GM19099 (cell line): ENCODE results near the gene GLA.
A peak's percentile ranks its signal among the peaks of the same experiment; 100 is the strongest.

Experiments used
- POLR2A ChIP-seq: IDR thresholded peaks from 3 replicates; pipeline ENCODE4 v1.6.1; 2011; ENCODE audit warnings: low read depth; ENCODE audit not compliant: insufficient read length; ENCODE audit errors: extremely low read depth

The GLA gene

DNA sequence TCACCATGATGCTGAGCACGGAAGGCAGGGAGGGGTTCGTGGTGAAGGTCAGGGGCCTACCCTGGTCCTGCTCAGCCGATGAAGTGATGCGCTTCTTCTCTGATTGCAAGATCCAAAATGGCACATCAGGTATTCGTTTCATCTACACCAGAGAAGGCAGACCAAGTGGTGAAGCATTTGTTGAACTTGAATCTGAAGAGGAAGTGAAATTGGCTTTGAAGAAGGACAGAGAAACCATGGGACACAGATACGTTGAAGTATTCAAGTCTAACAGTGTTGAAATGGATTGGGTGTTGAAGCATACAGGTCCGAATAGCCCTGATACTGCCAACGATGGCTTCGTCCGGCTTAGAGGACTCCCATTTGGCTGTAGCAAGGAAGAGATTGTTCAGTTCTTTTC, 4.3 kb upstream of the GLA start:
- TF ChIP-seq POLR2A: no peak

DNA sequence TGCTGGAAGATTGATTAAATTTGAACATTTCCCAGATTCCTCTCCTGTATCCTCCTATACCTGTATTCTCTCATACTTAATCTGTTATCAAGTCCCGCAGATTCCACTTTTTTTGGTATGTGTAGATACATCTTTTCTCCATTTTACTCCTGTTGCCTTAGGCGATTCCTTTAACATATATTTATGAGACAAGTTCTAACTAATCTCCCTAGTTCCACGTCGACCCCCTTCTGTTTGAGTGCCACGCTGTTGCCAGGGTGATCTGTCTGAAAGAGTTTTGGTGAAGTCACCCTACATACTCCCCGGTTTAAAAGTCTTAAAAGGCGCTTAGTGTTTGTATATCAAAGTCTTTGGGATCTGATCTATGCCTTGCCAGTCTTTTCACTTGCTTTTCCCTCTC, 2.7 kb upstream of the GLA start:
- TF ChIP-seq POLR2A: no peak

DNA sequence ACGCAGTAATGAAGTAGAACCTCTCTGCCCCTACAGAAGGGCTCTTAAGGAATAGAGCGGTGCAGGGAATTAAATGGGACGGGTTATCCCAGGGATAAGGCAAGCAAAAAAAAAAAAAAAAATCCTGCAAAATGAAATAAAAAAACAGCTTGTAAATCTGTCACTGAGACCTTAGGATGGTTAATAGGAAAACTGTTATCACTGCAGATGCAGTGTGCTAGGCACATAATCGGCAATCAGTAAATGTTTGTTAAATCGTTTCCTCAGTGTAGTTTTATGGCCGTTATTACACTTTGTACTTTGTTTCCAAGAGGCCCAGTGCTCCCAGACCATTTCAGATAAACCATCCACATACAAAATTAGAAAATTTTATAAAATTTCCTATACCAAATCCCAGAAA, 1.3 kb upstream of the GLA start:
- TF ChIP-seq POLR2A: no peak

DNA sequence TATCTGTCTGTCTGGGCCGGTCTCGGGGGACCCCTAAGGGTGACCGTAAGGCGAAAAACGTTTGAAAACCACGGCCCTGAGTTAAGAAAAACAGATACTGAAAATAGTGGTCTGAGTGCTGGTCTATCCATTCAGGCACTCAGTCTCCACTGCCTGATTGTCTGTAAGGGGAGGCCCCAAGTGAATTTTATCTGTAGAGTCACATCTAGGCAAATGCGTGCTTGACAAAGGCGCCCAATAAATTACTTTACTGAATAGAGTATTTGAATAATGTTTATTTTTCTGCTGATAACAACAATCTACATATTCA, 762 bp upstream of the GLA start:
- no peak for TF ChIP-seq POLR2A

DNA sequence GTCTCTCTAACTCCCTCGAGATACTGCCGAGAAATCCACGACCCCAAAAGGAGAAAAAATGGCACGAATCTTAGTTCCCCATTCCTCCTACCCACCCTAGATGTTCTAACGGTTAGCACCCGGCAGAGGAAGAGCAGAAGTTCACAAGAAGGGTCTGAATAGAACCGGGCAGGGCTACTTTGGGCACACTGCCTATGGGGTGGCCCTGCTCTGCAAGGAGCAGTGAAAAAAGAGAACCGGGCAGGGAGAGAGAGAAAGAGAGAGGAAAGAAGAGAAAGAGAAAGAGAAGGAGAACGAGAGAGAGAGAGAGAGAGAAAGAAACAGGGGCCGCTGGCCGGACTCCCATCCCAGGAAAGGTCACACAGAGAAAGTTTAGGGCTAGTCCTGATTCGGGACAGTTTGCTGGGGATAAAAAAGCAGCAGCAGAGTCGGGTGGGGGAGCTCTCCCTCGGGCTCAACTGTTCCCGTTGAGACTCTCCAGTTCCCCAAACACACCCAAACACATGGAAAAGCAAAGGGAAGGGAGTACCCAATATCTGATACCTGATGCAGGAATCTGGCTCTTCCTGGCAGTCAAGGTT, 468 bp downstream of the GLA start:
- no peak for TF ChIP-seq POLR2A

DNA sequence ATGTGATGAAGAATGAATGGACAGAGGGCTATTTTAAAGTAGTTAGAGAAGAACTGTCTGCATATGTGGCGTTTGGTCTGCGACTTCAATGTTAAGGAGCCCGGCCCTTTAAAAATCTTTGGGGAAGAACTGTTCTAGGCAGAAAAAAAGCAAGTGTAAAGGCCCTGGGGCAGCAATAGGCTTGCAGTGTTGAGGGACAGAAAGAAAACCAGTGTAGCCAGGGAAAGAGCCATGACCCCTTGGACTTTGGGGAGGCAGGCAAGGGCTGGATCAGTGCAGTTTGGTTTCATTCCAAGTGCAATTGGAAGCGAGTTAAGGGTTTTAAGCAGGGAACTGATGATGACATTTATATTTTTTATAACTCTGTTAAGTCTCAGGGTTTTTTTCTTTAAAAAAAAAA, 7.9 kb downstream of the GLA start:
- TF ChIP-seq POLR2A: no peak

DNA sequence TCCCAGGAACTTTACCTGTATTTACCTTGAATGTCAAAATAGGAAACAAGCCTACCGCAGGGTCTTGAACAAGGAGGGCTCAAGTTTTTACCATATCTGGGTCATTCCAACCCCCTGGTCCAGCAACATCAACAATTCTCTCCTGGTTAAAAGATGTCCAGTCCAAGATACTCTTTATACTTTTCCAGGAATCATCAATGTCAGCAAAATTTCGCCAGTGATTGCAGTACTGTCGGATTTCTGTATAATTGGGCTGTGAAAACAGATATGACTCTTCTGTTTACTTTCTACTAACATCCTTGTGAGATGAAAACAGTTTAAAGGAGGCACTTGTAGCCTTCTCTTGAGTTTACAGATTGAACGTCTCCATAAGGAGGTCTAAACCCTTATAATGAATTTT, 9.0 kb downstream of the GLA start:
- no peak for TF ChIP-seq POLR2A

DNA sequence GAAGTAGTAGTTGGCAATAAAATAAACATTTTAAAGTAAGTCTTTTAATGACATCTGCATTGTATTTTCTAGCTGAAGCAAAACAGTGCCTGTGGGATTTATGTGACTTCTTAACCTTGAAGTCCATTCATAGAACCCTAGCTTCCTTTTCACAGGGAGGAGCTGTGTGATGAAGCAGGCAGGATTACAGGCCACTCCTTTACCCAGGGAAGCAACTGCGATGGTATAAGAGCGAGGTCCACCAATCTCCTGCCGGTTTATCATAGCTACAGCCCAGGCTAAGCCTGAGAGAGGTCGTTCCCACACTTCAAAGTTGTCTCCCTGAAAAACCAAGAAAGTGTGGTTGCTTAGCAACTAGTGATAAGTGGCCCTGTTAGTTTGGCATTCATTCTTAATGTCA, 9.9 kb downstream of the GLA start:
- TF ChIP-seq POLR2A: no peak

DNA sequence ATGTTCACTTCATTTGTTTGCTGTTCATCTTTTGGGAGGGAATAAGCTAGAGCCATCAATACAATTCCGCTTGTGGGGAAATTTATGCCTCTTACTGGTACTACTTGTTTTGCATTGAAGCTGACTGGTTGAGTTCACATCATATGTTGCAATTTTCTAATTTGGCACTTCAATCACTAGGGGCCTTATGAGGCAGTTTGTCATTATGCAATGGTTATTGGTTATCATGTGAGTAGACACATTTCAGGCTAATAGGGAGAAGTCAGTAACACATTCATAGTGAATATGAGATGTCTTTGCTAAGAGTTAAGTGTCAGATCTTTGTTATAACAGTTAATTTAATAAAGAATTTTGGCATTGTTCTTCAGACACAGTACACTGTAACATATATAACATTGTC, 11.9 kb downstream of the GLA start:
- no peak for TF ChIP-seq POLR2A

DNA sequence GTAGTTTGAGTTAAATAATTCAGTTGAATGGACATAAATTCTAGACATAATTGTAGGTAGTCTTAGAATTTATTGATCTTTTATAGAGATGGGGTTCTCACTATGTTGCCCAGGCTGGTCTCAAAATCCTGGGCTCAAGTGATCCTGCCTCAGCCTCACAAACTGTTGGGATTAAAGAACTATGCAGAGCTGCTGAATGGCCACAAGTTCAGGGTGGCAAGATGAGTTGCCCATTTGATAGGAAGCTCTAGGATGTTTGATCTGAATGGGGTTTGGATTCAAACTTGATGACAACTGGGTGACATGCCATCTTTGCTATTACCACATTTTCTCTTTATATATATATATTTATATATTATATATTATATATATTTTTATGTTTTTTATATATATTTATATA, 13.4 kb downstream of the GLA start:
- peak; percentile 21 for TF ChIP-seq POLR2A

DNA sequence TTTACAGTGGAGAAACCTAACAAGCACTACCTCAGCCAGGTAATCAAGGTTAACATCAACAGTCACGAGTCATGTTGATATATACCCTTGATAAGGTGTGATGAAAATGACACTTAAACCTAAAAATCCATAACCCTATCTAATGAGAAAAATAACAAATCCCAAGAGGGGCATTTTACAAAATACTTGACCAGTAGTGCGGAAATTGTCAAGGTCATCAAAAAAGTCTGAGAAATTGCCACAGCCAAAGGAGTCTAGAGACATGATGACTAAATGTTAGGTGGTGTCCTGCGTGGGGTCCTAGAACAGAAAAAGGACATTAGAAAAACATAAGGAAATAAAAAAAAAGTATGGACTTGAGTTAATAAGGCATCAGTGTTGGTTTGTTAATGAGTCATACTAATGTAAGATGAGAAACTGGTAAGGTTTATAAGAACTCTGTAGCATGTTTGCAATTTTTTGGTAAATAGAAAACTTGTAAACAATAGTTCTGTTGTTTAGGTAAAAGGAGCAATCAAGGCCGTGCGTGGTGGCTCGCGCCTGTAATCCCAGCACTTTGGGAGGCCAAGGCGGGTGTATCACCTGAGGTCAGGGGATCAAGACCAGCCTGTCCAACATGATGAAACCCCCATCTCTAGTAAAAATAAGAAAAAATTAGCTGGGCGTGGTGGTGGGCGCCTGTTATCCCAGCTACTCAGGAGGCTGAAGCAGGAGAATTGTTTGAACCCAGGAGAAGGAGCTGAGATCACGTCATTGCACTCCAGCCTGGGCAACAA, 14.0 kb downstream of the GLA start:
- TF ChIP-seq POLR2A: no peak

DNA sequence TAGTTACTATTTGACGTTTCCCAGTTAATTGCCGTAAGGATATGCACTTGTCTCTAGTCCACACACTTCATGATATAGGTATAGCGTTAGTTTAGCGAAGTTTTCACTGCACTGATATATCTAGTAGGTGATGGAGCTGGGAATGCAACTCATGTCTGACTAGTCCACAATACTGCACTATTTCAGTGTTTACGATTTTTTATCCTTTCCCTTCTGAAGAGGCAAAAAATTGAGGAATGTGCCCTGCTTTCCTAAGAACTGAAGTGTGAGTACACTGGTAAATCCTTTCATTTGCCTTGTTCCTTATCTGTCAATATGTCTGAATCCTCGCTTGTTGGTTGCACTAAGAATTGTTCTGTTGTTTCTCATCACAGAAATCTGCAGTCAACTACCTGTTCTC, 15.9 kb downstream of the GLA start:
- no peak for TF ChIP-seq POLR2A

DNA sequence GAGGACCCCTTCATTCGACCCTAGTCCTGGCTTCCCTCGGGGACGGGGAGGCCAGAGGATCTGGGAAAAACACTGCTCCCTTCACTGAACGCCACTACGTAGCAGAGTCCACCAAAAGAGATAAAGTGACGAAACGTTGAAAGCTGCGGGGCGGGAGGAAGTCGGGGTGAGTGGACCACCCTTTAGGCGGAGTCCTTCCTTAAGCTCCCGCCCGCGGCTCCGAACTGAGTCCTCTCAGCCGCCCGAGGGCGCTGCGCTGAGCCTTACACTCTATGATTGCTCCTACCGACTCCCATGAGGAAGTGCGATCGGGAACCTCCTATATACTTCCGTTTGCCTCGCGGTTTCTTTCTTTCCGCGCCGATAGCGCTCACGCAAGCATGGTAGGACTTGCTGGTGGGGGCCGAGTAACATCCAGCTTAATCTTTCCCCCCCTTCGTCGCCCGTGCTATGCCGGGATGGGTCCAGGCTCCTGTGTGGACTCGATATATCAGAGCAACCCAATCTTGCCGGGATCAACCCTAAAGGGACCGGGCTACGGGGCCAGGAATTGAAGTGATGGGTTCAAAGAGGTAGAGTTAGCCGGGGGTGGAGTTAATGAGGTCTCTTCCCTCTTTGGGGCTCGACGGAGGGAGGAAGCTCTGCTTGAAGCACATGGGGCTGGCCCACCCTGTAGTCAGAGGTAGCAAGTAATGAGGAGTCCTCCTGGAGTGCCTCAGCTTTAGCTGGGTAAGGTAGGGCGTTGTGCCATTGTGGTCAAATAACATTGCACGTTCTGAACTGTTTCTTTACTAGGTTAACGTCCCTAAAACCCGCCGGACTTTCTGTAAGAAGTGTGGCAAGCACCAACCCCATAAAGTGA, 16.8 kb downstream of the GLA start, which contains the start of gene RPL36A:
TSS of gene RPL36A (plus strand) at position 348 of the 862 bp plus-strand sequence. CDS start at position 381, 33 bp downstream.
- TF ChIP-seq POLR2A: peak; percentile 94

DNA sequence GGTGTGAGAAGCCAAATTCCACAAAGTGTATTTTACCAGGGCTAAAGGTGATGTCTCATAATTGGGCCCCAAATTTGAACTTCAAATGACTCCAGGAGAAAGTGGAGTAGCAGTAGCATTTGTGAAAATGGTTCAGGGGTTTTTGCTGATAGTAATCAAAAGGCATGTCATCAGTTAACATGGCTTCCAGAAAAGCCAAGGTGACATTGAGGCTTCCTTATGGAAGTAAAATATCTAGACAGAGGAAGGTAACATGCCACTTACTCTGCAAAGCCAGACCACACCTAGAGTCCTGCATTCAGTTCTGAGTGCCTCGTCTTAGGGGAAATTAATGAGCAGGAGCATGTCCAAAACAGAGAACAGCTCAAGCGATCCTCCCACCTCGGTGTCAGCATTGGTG, 19.1 kb downstream of the GLA start:
- no peak for TF ChIP-seq POLR2A

DNA sequence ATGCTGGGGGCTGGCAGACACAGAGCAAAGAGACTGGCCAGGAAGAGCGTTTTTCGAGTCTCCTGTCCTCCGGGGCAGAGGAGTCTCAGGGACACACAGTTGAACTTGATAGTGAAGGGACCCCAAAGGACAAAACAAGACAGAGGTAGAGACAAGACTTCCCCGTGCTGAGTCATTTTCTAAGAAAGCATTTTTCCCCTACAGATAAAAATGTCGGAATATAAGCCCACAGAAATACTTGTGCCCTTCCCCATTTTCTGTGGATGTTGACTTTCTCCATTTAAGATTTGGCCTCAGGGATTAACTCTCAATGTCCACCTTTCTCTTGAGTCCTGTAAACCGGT, 21.2 kb downstream of the GLA start:
- TF ChIP-seq POLR2A: no peak
